ENCODE data around the gene RMND1. TPM values are rescaled to one million over a fixed set of nuclear protein-coding genes. Genes with fewer than 3 reads are reported as not detected.

The RMND1 gene
- total and polyA plus RNA-seq, 2 of the 13 experiments (the other 11 are each of a cell fraction or from before 2014, with no cell fraction given) = 34.0 to 72.5 TPM

- TF ChIP-seq, protein P1, sequence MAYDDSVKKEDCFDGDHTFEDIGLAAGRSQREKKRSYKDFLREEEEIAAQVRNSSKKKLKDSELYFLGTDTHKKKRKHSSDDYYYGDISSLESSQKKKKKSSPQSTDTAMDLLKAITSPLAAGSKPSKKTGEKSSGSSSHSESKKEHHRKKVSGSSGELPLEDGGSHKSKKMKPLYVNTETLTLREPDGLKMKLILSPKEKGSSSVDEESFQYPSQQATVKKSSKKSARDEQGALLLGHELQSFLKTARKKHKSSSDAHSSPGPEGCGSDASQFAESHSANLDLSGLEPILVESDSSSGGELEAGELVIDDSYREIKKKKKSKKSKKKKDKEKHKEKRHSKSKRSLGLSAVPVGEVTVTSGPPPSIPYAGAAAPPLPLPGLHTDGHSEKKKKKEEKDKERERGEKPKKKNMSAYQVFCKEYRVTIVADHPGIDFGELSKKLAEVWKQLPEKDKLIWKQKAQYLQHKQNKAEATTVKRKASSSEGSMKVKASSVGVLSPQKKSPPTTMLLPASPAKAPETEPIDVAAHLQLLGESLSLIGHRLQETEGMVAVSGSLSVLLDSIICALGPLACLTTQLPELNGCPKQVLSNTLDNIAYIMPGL (CRISPR knock-in tag; IDR thresholded peaks at IDR 0.05; ENCODE audit: borderline replicate concordance in 1 of 2, low read depth in 1 of 2) = no peak; a peak in 1 of 4 replicates
- TF ChIP-seq SETDB1 (CRISPR knock-in tag; IDR thresholded peaks at IDR 0.05; ENCODE audit: borderline replicate concordance) = no peak
- no peak for TF ChIP-seq ZNF484 (CRISPR knock-in tag; IDR thresholded peaks at IDR 0.05; ENCODE audit: borderline replicate concordance, low read depth)
- 0 out of 2 replicates have a peak, but pooled peaks have one; percentile 53 for TF ChIP-seq BATF2 (CRISPR knock-in tag; IDR thresholded peaks at IDR 0.05)
- TF ChIP-seq ZNF724P (CRISPR knock-in tag; IDR thresholded peaks at IDR 0.05; ENCODE audit: borderline replicate concordance) = no peak
- TF ChIP-seq ZNF225 (CRISPR knock-in tag; IDR thresholded peaks at IDR 0.05) = no peak
- no peak for TF ChIP-seq ZNF30 (CRISPR knock-in tag; IDR thresholded peaks at IDR 0.05)
- TF ChIP-seq PAX8 (CRISPR knock-in tag; IDR thresholded peaks at IDR 0.05; ENCODE audit: borderline replicate concordance) = no peak
- no peak for TF ChIP-seq EP300 (IDR thresholded peaks at IDR 0.05; ENCODE audit: low read depth in 2 of 2, low read length in 2 of 2)
- TF ChIP-seq EP300 (CRISPR knock-in tag; IDR thresholded peaks at IDR 0.05; ENCODE audit: borderline replicate concordance) = no peak
- TF ChIP-seq ZNF333 (CRISPR knock-in tag; IDR thresholded peaks at IDR 0.05; ENCODE audit: borderline replicate concordance) = no peak
- no peak for TF ChIP-seq NR3C1 (CRISPR knock-in tag; IDR thresholded peaks at IDR 0.05)
- TF ChIP-seq KLF12 (CRISPR knock-in tag; IDR thresholded peaks at IDR 0.05; ENCODE audit: borderline replicate concordance) = no peak
- TF ChIP-seq SAP130 (CRISPR knock-in tag; IDR thresholded peaks at IDR 0.05; ENCODE audit: low read depth) = peak; percentile 62
- TF ChIP-seq MAFF (IDR thresholded peaks at IDR 0.05; ENCODE audit: low read depth, low read length) = no peak
- peak; percentile 63; the same call in 1 of the 2 replicates for TF ChIP-seq REPIN1 (CRISPR knock-in tag; IDR thresholded peaks at IDR 0.05; ENCODE audit: borderline replicate concordance, low read depth)
- no peak; the same call in 1 of the 2 replicates for TF ChIP-seq ZNF556 (CRISPR knock-in tag; IDR thresholded peaks at IDR 0.05; ENCODE audit: borderline replicate concordance)
- TF ChIP-seq ZNF784 (CRISPR knock-in tag; IDR thresholded peaks at IDR 0.05; ENCODE audit: borderline replicate concordance) = no peak; the same call in 1 of the 2 replicates
- peak; percentile 66 for TF ChIP-seq SALL1 (CRISPR knock-in tag; IDR thresholded peaks at IDR 0.05)
- no peak; the same call in 1 of the 2 replicates for TF ChIP-seq HINFP (CRISPR knock-in tag; IDR thresholded peaks at IDR 0.05; ENCODE audit: low read depth)
- no peak for TF ChIP-seq MZF1 (CRISPR knock-in tag; IDR thresholded peaks at IDR 0.05; ENCODE audit: borderline replicate concordance)
- TF ChIP-seq TBP (CRISPR knock-in tag; IDR thresholded peaks at IDR 0.05) = no peak
- no peak; the same call in 1 of the 2 replicates for TF ChIP-seq HDAC1 (CRISPR knock-in tag; IDR thresholded peaks at IDR 0.05)
- TF ChIP-seq SP1 (IDR thresholded peaks at IDR 0.05) = no peak
- no peak for TF ChIP-seq SP1 (CRISPR knock-in tag; IDR thresholded peaks at IDR 0.05)
These were observed 60.2 kb downstream of the RMND1 start, which contains the start of gene ZBTB2 (continued) for GRCh38 chr6:151391471-151392413.

All from HepG2 (cell line).